Mesendoderm (in vitro differentiated cells): ENCODE data around the gene DACT3. TPM values are rescaled to one million over a fixed set of nuclear protein-coding genes. Genes with fewer than 3 reads are reported as not detected.

ENCODE experiments used
- DNase-seq: peaks from one replicate; pipeline ENCODE4 v3.0.0; 2013
- H2AK5ac ChIP-seq: 2 replicates; pipeline ENCODE4 v1.6.1; 2013; ENCODE audit warnings: low read length, inconsistent platforms
- H2BK120ac ChIP-seq: 2 replicates; pipeline ENCODE4 v1.6.1; 2013; ENCODE audit warnings: low read depth, mild to moderate bottlenecking, low read length, moderate library complexity, mixed read lengths
- H2BK15ac ChIP-seq: replicated peaks from 2 replicates; pipeline ENCODE4 v1.6.1; 2013; ENCODE audit warnings: low read depth, mild to moderate bottlenecking, moderate library complexity
- H2BK5ac ChIP-seq: 2 replicates; pipeline ENCODE4 v1.6.1; 2013; ENCODE audit warnings: low read length, inconsistent platforms
- H3K18ac ChIP-seq: 2 replicates; pipeline ENCODE4 v1.6.1; 2013; ENCODE audit warnings: mild to moderate bottlenecking, low read length, mixed read lengths
- H3K23ac ChIP-seq: one replicate; pipeline ENCODE4 v1.6.1; 2013; ENCODE audit warnings: low read length
- H3K27ac ChIP-seq: 2 replicates; pipeline ENCODE4 v1.5.1; 2013; ENCODE audit warnings: low read depth, mild to moderate bottlenecking, inconsistent platforms, low read length, moderate library complexity
- H3K27me3 ChIP-seq: 2 replicates; pipeline ENCODE4 v1.6.1; 2013; ENCODE audit warnings: low read length, control low read depth, mild to moderate bottlenecking, inconsistent platforms; ENCODE audit not compliant: insufficient read depth, poor library complexity
- H3K36me3 ChIP-seq: 2 replicates; pipeline ENCODE4 v1.6.1; 2013; ENCODE audit warnings: low read length, inconsistent platforms; ENCODE audit not compliant: control insufficient read depth, insufficient read depth
- H3K4ac ChIP-seq: one replicate; pipeline ENCODE4 v1.6.1; 2013; ENCODE audit warnings: low read depth, mild to moderate bottlenecking, low read length, moderate library complexity
- H3K4me1 ChIP-seq: 2 replicates; pipeline ENCODE4 v1.6.1; 2013; ENCODE audit warnings: low read depth, low read length, inconsistent platforms; ENCODE audit not compliant: control insufficient read depth
- H3K4me2 ChIP-seq: 2 replicates; pipeline ENCODE4 v1.6.1; 2013; ENCODE audit warnings: low read length
- H3K4me3 ChIP-seq: 2 replicates; pipeline ENCODE4 v1.5.1; 2013; ENCODE audit warnings: mild to moderate bottlenecking, low read length
- H3K56ac ChIP-seq: one replicate; pipeline ENCODE4 v1.6.1; 2013; ENCODE audit warnings: low read length
- H3K79me1 ChIP-seq: 2 replicates; pipeline ENCODE4 v1.6.1; 2013; ENCODE audit warnings: low read length, inconsistent platforms
- H3K79me2 ChIP-seq: 2 replicates; pipeline ENCODE4 v1.6.1; 2013; ENCODE audit warnings: mild to moderate bottlenecking, low read length; ENCODE audit not compliant: control insufficient read depth, insufficient read depth
- H3K9ac ChIP-seq: 2 replicates; pipeline ENCODE4 v1.6.1; 2013; ENCODE audit warnings: low read length, inconsistent platforms
- H4K5ac ChIP-seq: one replicate; pipeline ENCODE4 v1.6.1; 2013; ENCODE audit warnings: low read length
- H4K8ac ChIP-seq: one replicate; pipeline ENCODE4 v1.6.1; 2013; ENCODE audit warnings: low read depth, mild to moderate bottlenecking, control low read depth, low read length, moderate library complexity
- WGBS: extraction: QIAGEN DNeasy Blood & Tissue Kit; methylation state at CpG from one replicate; pipeline ENCODE4 v1.1.7; 2013; ENCODE audit warnings: low lambda C conversion rate, missing lambda C conversion rate; ENCODE audit not compliant: insufficient coverage; ENCODE audit errors: extremely low coverage; 5-methylcytosine and 5-hydroxymethylcytosine counted together
- polyA plus RNA-seq, 2 experiments: library from polyadenylated mRNA; stranded (reverse); fragments of 200-250 nt; gene quantifications; one replicate each; pipeline ENCODE4 v1.2.3, GENCODE V29; 2013

Gene DACT3, protein sequence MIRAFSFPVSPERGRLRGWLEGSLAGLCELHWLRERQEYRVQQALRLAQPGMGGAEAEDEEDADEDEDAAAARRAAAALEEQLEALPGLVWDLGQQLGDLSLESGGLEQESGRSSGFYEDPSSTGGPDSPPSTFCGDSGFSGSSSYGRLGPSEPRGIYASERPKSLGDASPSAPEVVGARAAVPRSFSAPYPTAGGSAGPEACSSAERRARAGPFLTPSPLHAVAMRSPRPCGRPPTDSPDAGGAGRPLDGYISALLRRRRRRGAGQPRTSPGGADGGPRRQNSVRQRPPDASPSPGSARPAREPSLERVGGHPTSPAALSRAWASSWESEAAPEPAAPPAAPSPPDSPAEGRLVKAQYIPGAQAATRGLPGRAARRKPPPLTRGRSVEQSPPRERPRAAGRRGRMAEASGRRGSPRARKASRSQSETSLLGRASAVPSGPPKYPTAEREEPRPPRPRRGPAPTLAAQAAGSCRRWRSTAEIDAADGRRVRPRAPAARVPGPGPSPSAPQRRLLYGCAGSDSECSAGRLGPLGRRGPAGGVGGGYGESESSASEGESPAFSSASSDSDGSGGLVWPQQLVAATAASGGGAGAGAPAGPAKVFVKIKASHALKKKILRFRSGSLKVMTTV
- polyA plus RNA-seq (2013, experiment 1 of 2), result 0.41 TPM
- polyA plus RNA-seq (2013, experiment 2 of 2), result 0.42 TPM

- H2BK5ac ChIP-seq, result no peak within 1 kb of the TSS
- H4K5ac ChIP-seq, result no peak within 1 kb of the TSS
- peak within 1 kb of the TSS; percentile 49 for H3K9ac ChIP-seq
- no peak within 1 kb of the TSS for H2BK120ac ChIP-seq
- H3K27me3 ChIP-seq, result no peaks in the 10 kb centered on the region
- WGBS, result no CpG with 5 or more reads among the region's 61 CpGs
- no peak within 1 kb of the TSS for H3K4ac ChIP-seq
- peak within 1 kb of the TSS; percentile 19 for H3K18ac ChIP-seq
- no peak within 1 kb of the TSS for H4K8ac ChIP-seq
- DNase-seq, result peak; percentile 100
- H3K4me1 ChIP-seq, result peaks cover 5% of the 10 kb centered on the region
- H3K79me2 ChIP-seq, result no peaks in the 10 kb centered on the region
- H3K4me2 ChIP-seq, result peak within 1 kb of the TSS; percentile 66
- H3K36me3 ChIP-seq, result no peaks in the 10 kb centered on the region
- peak within 1 kb of the TSS; percentile 40 for H3K4me3 ChIP-seq
- H3K79me1 ChIP-seq, result no peaks in the 10 kb centered on the region
- no peak within 1 kb of the TSS for H2AK5ac ChIP-seq
- H2BK15ac ChIP-seq, result no peak within 1 kb of the TSS
- H3K23ac ChIP-seq, result no peak within 1 kb of the TSS
- peak within 1 kb of the TSS; percentile 76 for H3K56ac ChIP-seq
- H3K27ac ChIP-seq, result no peak within 1 kb of the TSS
Measured at GRCh38 chr19:46661020-46661731, at the start of gene DACT3. Gene DACT3, minus strand, starts transcription at chr19:46661182. Its CDS starts 118 bp downstream, at chr19:46661064.

DNA sequence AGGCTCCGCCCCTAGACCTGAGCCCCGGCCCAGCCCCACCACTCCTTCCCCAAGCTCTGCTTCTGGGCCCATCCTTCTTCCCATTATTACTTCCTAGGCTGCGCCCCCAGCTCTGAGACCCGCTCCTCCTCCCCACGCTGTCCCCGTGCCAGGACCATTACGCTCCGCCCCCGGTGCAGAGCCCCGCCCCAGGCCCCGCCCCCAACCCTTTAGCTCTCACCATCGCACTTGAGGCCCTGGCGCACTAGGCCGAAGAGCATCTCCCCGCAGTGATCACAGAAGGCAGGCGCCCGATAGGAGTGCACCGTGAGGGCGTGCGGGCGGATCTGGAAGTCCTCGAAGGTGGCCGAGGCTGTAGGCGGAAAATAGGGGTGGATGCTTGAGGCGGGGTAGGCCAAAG lies 49.7 kb upstream of the DACT3 start:
- WGBS, result no CpG with 5 or more reads among the region's 25 CpGs
- Histone ChIP-seq H3K18ac (no peak overlapping the region), H3K36me3 (peaks cover 1% of the 10 kb centered on the region), H3K27me3 (no peaks in the 10 kb centered on the region), H3K4ac (no peak overlapping the region), H2AK5ac (no peak overlapping the region), H2BK120ac (no peak overlapping the region), H4K5ac (no peak overlapping the region), H2BK15ac (no peak overlapping the region), H3K4me2 (no peak overlapping the region), H3K4me1 (no peaks in the 10 kb centered on the region), H4K8ac (no peak overlapping the region), H3K79me1 (peaks cover 7% of the 10 kb centered on the region), H3K79me2 (peaks cover 6% of the 10 kb centered on the region), H3K9ac (no peak overlapping the region), H3K27ac (no peak overlapping the region), H3K4me3 (no peak overlapping the region), H2BK5ac (no peak overlapping the region), H3K56ac (no peak overlapping the region), H3K23ac (no peak overlapping the region)
- peak; percentile 62 for DNase-seq

DNA sequence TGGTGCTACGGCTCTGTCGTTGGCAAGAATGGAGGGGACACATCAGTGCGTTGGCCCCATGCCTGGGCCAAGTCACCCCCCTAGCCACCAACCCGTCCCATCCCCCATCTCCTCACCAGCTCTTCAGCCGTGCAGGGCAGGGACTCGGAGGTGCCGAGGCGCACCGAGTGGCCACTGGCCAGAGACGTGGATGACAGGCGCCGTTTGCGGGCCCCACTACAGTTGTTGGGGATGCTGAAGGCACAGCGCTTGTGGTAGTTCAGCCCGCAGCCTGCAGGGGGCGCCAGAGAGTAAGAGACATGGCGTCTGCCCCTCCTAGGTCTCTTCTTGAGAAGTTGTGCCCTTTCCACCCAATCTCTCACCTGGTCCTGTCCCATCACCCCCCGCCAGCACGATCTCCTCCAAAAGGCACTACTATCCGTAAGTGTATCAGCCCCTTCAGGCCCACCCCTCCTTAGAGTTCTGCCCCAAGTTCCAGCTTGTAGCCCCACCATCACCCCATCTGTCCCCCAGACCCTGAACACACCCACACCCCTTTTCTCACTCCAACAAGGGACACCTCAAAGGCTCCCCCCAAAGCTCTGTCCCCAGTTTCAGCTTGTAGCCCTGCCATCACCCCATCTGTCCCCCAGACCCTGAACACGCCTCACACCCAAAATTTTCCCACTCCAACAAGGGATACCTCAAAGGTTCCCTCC lies 43.5 kb upstream of the DACT3 start:
- no peak overlapping the region for H3K27ac ChIP-seq
- DNase-seq, result peak; percentile 72

DNA sequence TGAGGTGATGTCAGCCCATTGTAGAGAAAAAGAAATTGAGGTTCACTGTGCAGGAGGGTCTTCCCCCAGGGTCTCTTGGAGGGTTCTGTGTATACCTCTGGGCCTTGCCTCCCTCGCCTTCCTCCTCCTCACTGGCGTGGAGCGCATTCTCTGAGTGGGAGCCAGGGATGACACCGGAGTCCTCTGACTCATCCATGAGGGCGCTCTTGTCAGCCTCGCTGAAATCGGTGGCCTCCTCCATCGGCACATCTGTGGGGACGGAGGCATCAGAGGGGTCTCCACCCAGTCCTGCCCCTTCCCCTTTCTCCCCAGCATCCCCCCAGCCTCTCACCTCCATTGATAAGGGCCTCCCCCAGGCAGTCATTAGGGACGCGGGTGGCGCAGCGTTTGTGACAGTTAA lies 39.7 kb upstream of the DACT3 start:
- Histone ChIP-seq H3K27me3 (no peaks in the 10 kb centered on the region), H3K36me3 (peaks cover 11% of the 10 kb centered on the region), H3K4me1 (no peaks in the 10 kb centered on the region), H3K18ac (no peak overlapping the region), H3K79me1 (no peaks in the 10 kb centered on the region), H2BK15ac (no peak overlapping the region), H3K23ac (no peak overlapping the region), H4K8ac (no peak overlapping the region), H3K4me2 (no peak overlapping the region), H3K4ac (no peak overlapping the region), H2AK5ac (no peak overlapping the region), H3K56ac (no peak overlapping the region), H2BK5ac (no peak overlapping the region), H3K4me3 (no peak overlapping the region), H4K5ac (no peak overlapping the region), H3K79me2 (no peaks in the 10 kb centered on the region), H3K27ac (no peak overlapping the region), H3K9ac (no peak overlapping the region), H2BK120ac (no peak overlapping the region)
- DNase-seq, result no peak
- WGBS, result no CpG with 5 or more reads among the region's 13 CpGs

More for the DNA sequence above, 43.5 kb upstream of the DACT3 start:
- H3K4me1 ChIP-seq, result no peaks in the 10 kb centered on the region
- no peak overlapping the region for H4K8ac ChIP-seq
- no peaks in the 10 kb centered on the region for H3K79me1 ChIP-seq
- H3K4me2 ChIP-seq, result no peak overlapping the region
- no peak overlapping the region for H3K4ac ChIP-seq
- H2BK5ac ChIP-seq, result no peak overlapping the region
- H3K79me2 ChIP-seq, result no peaks in the 10 kb centered on the region
- no peak overlapping the region for H3K56ac ChIP-seq
- peaks cover 9% of the 10 kb centered on the region for H3K36me3 ChIP-seq
- no peak overlapping the region for H2AK5ac ChIP-seq
- no CpG with 5 or more reads among the region's 21 CpGs for WGBS
- no peak overlapping the region for H3K23ac ChIP-seq
- no peak overlapping the region for H4K5ac ChIP-seq
- H3K4me3 ChIP-seq, result no peak overlapping the region
- no peak overlapping the region for H3K18ac ChIP-seq
- H2BK120ac ChIP-seq, result no peak overlapping the region
- no peak overlapping the region for H2BK15ac ChIP-seq
- no peaks in the 10 kb centered on the region for H3K27me3 ChIP-seq
- H3K9ac ChIP-seq, result no peak overlapping the region

GRCh38 chr19:46698395-46699321 lies 37.7 kb upstream of the DACT3 start:
- H3K79me2 ChIP-seq, result peaks cover 1% of the 10 kb centered on the region
- no peaks in the 10 kb centered on the region for H3K4me1 ChIP-seq
- H3K9ac ChIP-seq, result no peak overlapping the region
- no peak overlapping the region for H2BK5ac ChIP-seq
- H3K27me3 ChIP-seq, result no peaks in the 10 kb centered on the region
- no peak overlapping the region for H3K27ac ChIP-seq
- no peak overlapping the region for H2BK15ac ChIP-seq
- no peak overlapping the region for H4K8ac ChIP-seq
- no peak overlapping the region for H2BK120ac ChIP-seq
- no peak overlapping the region for H3K23ac ChIP-seq
- DNase-seq, result no peak
- peaks cover 2% of the 10 kb centered on the region for H3K79me1 ChIP-seq
- no peak overlapping the region for H2AK5ac ChIP-seq
- peaks cover 16% of the 10 kb centered on the region for H3K36me3 ChIP-seq
- H3K4me2 ChIP-seq, result no peak overlapping the region
- H3K4ac ChIP-seq, result no peak overlapping the region
- no CpG with 5 or more reads among the region's 11 CpGs for WGBS
- no peak overlapping the region for H3K4me3 ChIP-seq
- no peak overlapping the region for H3K18ac ChIP-seq
- H3K56ac ChIP-seq, result no peak overlapping the region
- H4K5ac ChIP-seq, result no peak overlapping the region
